HG03442 (cell line): Measurements from ENCODE around the gene DR1.
"Not testable (repeated sequence)": the region's sequence is repeated elsewhere in the genome, so short reads cannot be mapped to it uniquely, and the experiment has no call there.

Experiments used
- ATAC-seq: cut with Tn5 transposase; IDR thresholded peaks from one replicate; pipeline ENCODE4 v1.9.1; 2021; ENCODE audit warnings: mild to moderate bottlenecking, moderate library complexity; ENCODE audit not compliant: unreplicated experiment

The DR1 gene

GRCh38 chr1:93374334-93375106 is 28.8 kb downstream of the DR1 start:
- no peak for ATAC-seq

GRCh38 chr1:93384656-93385055 is 38.9 kb downstream of the DR1 start:
- ATAC-seq, result no peak

- ATAC-seq, result not testable (repeated sequence)
Observed at GRCh38 chr1:93386268-93386667, 40.6 kb downstream of the DR1 start.

GRCh38 chr1:93394514-93394913 is 48.8 kb downstream of the DR1 start:
- ATAC-seq, result no peak

GRCh38 chr1:93395195-93395594 is 49.5 kb downstream of the DR1 start:
- no peak for ATAC-seq

GRCh38 chr1:93399781-93400180 is 54.1 kb downstream of the DR1 start:
- no peak for ATAC-seq

- no peak for ATAC-seq
Observed at GRCh38 chr1:93408203-93408602, 62.5 kb downstream of the DR1 start.

GRCh38 chr1:93411000-93411399 is 65.3 kb downstream of the DR1 start:
- ATAC-seq, result no peak

- ATAC-seq, result no peak
Observed at GRCh38 chr1:93414749-93415148, 69.0 kb downstream of the DR1 start.

- no peak for ATAC-seq
Observed at GRCh38 chr1:93415296-93415695, 69.6 kb downstream of the DR1 start.

GRCh38 chr1:93416183-93416582 is 70.5 kb downstream of the DR1 start:
- ATAC-seq, result no peak
